Measurements from ENCODE around the gene MAGEH1.

Gene MAGEH1

DNA sequence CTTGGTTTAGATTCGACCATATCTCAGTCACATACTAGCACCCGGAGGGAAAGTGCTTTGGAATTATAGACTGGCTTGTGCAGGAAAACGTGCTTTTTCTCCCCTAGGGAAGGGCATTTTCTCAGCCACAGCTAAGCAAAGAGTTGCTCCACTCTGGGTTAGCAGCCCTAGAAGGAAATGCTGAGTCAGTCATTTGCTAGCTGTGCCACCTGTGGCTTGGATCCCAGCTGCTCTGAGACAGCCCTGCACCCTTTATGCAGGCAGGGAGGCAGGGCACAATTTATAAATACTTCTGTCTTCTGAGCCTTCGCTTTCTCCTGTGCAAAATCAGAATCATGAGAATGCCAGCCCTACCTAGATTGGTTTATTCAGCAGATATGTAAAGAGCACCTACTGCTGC, 39.0 kb downstream of the MAGEH1 start:
- DNase-seq: no peak
